MM.1S (cell line): ENCODE data around the gene CLCN4.

Experiments used
- EZH2 ChIP-seq: fragments of 300-600 bp; sonication (generic); optimal IDR thresholded peaks from 2 replicates; pipeline ENCODE3; 2017; ENCODE audit warnings: low read depth, mild to moderate bottlenecking, antibody characterized with exemption, low read length, mixed read lengths
- EZH2phosphoT487 ChIP-seq: fragments of 300-600 bp; sonication (generic); IDR thresholded peaks from 2 replicates; pipeline ENCODE4 v1.6.1; 2018; ENCODE audit warnings: antibody characterized with exemption, low read length
- TF ChIP-seq, protein P1 (sequence below): fragments of 300-600 bp; sonication (generic); IDR thresholded peaks from 2 replicates; pipeline ENCODE4 v1.5.1; 2016; ENCODE audit warnings: antibody characterized with exemption, low read length, mixed read lengths

DNA sequence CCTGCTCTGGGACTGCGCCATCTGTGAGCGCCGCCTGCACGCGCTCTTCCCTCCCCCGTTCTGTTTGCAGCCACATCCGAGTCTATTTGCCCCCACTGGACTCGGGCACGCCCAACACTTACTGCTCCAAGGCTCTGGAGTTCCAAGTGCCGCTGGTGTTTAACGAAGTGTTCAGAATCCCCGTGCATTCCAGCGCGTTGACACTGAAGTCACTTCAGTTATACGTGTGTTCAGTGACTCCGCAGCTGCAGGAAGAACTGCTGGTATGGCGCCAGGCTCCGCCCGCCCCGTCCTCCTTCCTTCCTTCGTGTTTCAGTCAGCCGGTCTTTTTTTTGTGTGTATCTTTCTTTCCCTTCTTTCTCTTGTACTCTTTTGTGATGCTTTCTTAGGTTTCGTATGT is 30.7 kb upstream of the CLCN4 start:
- TF ChIP-seq, protein P1, sequence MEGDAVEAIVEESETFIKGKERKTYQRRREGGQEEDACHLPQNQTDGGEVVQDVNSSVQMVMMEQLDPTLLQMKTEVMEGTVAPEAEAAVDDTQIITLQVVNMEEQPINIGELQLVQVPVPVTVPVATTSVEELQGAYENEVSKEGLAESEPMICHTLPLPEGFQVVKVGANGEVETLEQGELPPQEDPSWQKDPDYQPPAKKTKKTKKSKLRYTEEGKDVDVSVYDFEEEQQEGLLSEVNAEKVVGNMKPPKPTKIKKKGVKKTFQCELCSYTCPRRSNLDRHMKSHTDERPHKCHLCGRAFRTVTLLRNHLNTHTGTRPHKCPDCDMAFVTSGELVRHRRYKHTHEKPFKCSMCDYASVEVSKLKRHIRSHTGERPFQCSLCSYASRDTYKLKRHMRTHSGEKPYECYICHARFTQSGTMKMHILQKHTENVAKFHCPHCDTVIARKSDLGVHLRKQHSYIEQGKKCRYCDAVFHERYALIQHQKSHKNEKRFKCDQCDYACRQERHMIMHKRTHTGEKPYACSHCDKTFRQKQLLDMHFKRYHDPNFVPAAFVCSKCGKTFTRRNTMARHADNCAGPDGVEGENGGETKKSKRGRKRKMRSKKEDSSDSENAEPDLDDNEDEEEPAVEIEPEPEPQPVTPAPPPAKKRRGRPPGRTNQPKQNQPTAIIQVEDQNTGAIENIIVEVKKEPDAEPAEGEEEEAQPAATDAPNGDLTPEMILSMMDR, result no peak
- TF ChIP-seq EZH2phosphoT487 (no peak), EZH2 (no peak)
